ENCODE measurements around the gene SGCD. TPM values are rescaled to one million over a fixed set of nuclear protein-coding genes. Genes with fewer than 3 reads are reported as not detected.

SGCD gene
- total RNA-seq, 1 donor, result 11.7 TPM

- TF ChIP-seq, protein P1, sequence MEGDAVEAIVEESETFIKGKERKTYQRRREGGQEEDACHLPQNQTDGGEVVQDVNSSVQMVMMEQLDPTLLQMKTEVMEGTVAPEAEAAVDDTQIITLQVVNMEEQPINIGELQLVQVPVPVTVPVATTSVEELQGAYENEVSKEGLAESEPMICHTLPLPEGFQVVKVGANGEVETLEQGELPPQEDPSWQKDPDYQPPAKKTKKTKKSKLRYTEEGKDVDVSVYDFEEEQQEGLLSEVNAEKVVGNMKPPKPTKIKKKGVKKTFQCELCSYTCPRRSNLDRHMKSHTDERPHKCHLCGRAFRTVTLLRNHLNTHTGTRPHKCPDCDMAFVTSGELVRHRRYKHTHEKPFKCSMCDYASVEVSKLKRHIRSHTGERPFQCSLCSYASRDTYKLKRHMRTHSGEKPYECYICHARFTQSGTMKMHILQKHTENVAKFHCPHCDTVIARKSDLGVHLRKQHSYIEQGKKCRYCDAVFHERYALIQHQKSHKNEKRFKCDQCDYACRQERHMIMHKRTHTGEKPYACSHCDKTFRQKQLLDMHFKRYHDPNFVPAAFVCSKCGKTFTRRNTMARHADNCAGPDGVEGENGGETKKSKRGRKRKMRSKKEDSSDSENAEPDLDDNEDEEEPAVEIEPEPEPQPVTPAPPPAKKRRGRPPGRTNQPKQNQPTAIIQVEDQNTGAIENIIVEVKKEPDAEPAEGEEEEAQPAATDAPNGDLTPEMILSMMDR (IDR thresholded peaks at IDR 0.05; ENCODE audit: insufficient read depth, low read length), result no peak
- DNase-seq (ENCODE audit: low read depth), result no peak
- H3K4me3 ChIP-seq (ENCODE audit: low read depth, low read length), result no peak overlapping the region
Measured at GRCh38 chr5:156456857-156457256, 129.9 kb downstream of the SGCD start.

DNA sequence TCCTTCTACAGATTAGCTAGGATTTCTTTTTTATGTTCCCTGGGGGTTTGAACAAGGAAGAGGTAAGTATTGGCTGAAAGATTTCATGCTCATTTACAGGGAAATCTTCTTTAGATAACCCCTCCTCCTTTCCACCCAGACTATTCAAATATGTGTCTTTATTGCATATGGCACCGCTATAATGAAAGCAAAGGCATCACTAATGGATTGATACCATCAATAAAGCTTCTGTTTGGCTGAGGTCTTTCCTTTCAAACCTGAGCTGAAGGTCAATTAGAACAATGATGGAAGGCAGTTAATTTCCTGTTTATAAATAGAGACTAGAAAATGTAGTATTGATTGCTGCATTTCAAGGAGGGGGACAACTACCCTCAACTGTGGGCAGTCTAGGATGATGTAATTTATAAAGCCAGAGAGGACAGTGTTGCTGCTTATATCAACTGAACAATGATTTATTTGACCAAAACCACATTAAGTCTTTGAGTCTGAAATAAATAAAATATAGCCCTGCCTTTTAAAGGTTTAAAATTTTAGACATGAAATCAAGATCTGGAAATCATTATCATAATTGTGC, 132.9 kb downstream of the SGCD start:
- no peak for DNase-seq (ENCODE audit: low read depth)
- TF ChIP-seq, protein P1 (IDR thresholded peaks at IDR 0.05; ENCODE audit: insufficient read depth, low read length), result no peak
- H3K4me3 ChIP-seq (ENCODE audit: low read depth, low read length), result no peak overlapping the region

- H3K4me3 ChIP-seq (ENCODE audit: low read depth, low read length), result no peak overlapping the region
- DNase-seq (ENCODE audit: low read depth), result no peak
Measured at GRCh38 chr5:156460471-156460870, 133.5 kb downstream of the SGCD start.

DNA sequence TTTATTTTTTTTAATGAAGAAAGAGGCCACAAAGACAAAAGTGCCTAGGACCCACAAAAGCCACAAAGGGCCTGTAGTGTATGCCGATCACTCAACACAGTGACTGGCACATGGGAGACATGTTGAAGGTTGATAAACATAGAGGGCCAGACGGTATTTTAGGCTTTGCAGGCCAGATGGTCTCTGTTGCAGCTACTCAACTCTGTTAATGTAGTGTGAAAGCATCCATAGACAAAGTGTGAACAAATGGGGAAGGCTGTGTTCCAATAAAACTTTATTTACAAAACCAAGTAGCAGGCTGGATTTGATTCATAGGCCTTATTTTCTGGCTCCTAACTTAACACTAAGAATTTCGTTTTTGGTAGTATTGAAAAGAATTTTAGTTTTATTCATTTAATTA, 139.9 kb downstream of the SGCD start:
- DNase-seq (ENCODE audit: low read depth), result no peak
- H3K4me3 ChIP-seq (ENCODE audit: low read depth, low read length), result no peak overlapping the region
- TF ChIP-seq, protein P1 (IDR thresholded peaks at IDR 0.05; ENCODE audit: insufficient read depth, low read length), result no peak

More at GRCh38 chr5:156460471-156460870, 133.5 kb downstream of the SGCD start:
- TF ChIP-seq, protein P1 (IDR thresholded peaks at IDR 0.05; ENCODE audit: insufficient read depth, low read length), result no peak

- no peak for DNase-seq (ENCODE audit: low read depth)
- TF ChIP-seq, protein P1 (IDR thresholded peaks at IDR 0.05; ENCODE audit: insufficient read depth, low read length), result no peak
Measured at GRCh38 chr5:156469636-156470035, 142.7 kb downstream of the SGCD start.

DNA sequence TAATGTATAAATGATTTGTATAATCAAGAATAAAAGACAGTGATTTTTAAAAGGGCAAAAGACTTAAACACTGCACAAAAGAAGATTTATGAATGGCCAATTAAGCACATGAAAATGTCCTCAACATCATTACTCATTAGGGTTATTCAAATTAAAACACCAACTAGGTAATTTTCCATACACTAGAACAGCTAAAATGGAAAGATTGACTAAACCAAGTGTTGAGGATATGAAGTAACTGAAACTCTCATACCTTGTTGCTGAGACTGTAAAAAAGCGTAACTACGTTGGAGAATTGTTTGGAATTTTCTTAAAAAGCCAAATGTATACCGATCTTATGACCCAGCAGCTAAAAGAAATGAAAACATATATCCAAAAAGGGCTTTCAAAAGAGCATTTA, 144.9 kb downstream of the SGCD start:
- no peak overlapping the region for H3K4me3 ChIP-seq (ENCODE audit: low read depth, low read length)
- DNase-seq (ENCODE audit: low read depth), result no peak
- TF ChIP-seq, protein P1 (IDR thresholded peaks at IDR 0.05; ENCODE audit: insufficient read depth, low read length), result no peak

More at GRCh38 chr5:156469636-156470035, 142.7 kb downstream of the SGCD start:
- no peak overlapping the region for H3K4me3 ChIP-seq (ENCODE audit: low read depth, low read length)
